Body of pancreas (tissue), 4 donors: Measurements from ENCODE around the gene TGM3.

Source experiments
- POLR2A ChIP-seq, 3 donors: fragments of 450-650 bp; IDR thresholded peaks; one replicate each; pipeline ENCODE4 v1.6.1; 2016; ENCODE audit warnings: antibody characterized with exemption in 3 of 3, mild to moderate bottlenecking in 2 of 3
- TF ChIP-seq, protein P1 (sequence below), 7 experiments: fragments of 450-650 bp in 4 of 7; fragments of 200-600 bp in 3 of 7; sonication (generic) in 3 of 7; IDR thresholded peaks; one replicate each; pipeline ENCODE4 v1.5.1; 2016 to 2019; ENCODE audit warnings: antibody characterized with exemption in 7 of 7

- TF ChIP-seq, protein P1, sequence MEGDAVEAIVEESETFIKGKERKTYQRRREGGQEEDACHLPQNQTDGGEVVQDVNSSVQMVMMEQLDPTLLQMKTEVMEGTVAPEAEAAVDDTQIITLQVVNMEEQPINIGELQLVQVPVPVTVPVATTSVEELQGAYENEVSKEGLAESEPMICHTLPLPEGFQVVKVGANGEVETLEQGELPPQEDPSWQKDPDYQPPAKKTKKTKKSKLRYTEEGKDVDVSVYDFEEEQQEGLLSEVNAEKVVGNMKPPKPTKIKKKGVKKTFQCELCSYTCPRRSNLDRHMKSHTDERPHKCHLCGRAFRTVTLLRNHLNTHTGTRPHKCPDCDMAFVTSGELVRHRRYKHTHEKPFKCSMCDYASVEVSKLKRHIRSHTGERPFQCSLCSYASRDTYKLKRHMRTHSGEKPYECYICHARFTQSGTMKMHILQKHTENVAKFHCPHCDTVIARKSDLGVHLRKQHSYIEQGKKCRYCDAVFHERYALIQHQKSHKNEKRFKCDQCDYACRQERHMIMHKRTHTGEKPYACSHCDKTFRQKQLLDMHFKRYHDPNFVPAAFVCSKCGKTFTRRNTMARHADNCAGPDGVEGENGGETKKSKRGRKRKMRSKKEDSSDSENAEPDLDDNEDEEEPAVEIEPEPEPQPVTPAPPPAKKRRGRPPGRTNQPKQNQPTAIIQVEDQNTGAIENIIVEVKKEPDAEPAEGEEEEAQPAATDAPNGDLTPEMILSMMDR (IDR thresholded peaks at IDR 0.05): no peak
- TF ChIP-seq POLR2A (IDR thresholded peaks at IDR 0.05): no peak
Measured at GRCh38 chr20:2379511-2380229, 83.9 kb downstream of the TGM3 start.
